ENCODE measurements around the gene CHKA. TPM values are rescaled to one million over a fixed set of nuclear protein-coding genes. Genes with fewer than 3 reads are reported as not detected.
A peak's percentile ranks its signal among the peaks of the same experiment; 100 is the strongest.

CHKA gene
- total RNA-seq, 8 experiments from 2014 or later: 13.3 to 41.6 (median 31.8) TPM

DNA sequence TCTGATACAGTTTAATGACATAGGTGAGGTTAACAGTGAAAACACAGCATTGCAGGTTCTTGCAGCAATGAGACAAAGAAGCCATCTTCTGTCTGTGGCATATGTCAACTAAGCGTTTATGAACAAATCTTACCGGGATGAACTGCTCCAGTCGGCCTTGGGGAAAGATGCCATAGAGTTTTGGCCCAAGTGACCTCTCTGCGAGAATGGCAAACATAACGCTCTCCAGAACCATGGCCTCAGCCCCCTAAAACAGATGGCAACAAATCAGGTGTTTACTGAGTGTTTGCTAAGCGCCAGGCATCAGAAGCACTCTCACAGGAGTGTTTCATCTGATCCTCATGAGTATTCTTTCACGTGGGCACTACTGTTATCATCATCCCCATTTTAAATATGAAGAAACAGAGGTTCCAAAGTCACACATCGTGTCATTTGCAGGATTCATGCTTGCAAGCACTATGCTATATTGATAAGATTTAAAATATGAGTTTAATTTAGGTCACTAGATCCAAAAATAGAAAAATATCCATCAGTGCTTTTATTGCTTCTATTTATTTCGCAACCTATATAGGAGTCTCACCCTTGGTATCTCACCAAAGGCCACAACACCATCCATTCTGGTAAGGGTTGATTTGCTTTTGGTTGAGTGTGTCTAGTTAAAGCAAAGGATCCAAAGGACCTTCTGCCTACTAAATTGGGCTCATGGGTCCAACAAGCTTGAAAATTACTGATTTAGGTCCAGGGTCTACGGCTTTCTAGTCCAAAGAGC is 46.4 kb downstream of the CHKA start:
- no peak overlapping the region for H3K4me3 ChIP-seq
- in situ Hi-C loops (cut with MboI; ENCODE audit: low pct_unique_long_range_greater_than_20kb in 2 of 9, low sequenced_read_pairs in 9 of 9, unreplicated experiment in 9 of 9): no loop called here
- no peak for ATAC-seq (replicated peaks in 6 of 8)
- no peaks in the 10 kb centered on the region for H3K4me1 ChIP-seq (replicated peaks in 1 of 2)
- no peak overlapping the region for H3K27ac ChIP-seq
- WGBS, 10 experiments: 77 to 100% (median 97%) methylated on average over 1 to 9 of the region's 10 CpGs; no CpG with 5 or more reads in 1 of the 10 experiments

DNA sequence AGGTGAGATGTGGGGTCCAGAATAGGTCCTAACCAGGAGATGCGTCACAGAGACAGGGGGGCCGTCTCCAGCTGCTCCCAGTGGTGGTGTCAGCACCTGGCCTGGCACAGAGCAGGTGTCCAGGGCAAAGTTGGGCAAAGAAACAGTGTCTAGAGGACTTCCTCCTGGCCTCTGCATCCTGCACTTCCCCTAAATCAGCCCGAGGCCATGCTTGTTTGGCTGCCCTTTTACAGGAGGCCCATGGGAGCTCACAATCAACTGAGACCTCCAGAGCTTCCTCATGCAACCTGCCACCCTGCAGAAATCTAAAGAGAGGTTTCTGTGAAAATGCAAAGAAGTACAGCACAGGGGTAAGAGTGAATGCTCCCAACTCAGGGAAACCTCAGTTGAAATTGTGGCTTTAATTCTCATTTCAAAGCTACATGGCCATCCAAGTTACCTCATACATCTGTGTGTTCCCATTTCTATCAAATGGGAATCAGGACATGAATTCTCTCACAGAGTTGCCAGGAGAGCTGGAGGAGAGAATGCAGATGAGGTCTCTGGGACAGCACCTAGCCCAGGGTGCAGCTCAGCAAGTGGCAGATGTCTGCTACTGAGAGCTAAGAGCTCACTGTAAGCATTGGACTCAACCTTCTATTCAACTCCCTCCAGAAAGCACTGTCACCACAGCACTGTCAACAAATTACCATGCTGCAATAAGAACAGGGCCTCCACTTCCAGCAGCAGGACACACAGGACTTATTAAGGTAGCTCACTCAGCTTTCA is 49.7 kb downstream of the CHKA start:
- no peak overlapping the region for H3K4me3 ChIP-seq
- no peak overlapping the region for H3K27ac ChIP-seq
- WGBS, 10 experiments: 93 to 100% (median 94%) methylated on average over 2 to 3 of the region's 3 CpGs; no CpG with 5 or more reads in 7 of the 10 experiments
- ATAC-seq (replicated peaks in 6 of 8): no peak
- in situ Hi-C loops (cut with MboI; ENCODE audit: low pct_unique_long_range_greater_than_20kb in 2 of 9, low sequenced_read_pairs in 9 of 9, unreplicated experiment in 9 of 9): no loop called here
- H3K4me1 ChIP-seq (replicated peaks in 1 of 2): no peaks in the 10 kb centered on the region

DNA sequence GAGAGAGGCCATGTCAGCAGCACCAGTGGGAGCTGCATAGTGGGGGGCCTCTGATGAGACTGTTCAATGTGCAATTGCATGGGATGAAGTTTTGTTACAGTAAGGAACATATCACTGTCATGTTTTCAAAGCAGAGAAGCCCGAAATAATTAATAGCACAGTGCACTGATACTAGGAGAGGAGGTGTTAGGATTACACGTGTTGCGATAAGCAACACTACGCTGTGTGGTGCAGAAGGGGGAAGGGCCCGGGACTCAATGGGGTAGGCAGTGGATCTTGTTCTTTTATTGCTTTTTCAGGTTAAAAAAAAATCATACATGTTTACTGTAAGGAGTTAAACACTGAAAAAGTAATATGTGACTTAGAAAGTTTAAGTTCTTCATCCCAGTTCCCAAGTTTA is 53.2 kb downstream of the CHKA start:
- no peak overlapping the region for H3K27ac ChIP-seq
- no peak overlapping the region for H3K4me3 ChIP-seq
- ATAC-seq (replicated peaks in 6 of 8): no peak
- in situ Hi-C loops (cut with MboI; ENCODE audit: low pct_unique_long_range_greater_than_20kb in 2 of 9, low sequenced_read_pairs in 9 of 9, unreplicated experiment in 9 of 9): no loop called here
- 65 to 100% (median 96%) methylated on average over 1 to 5 of the region's 5 CpGs; no CpG with 5 or more reads in 1 of the 10 experiments for WGBS, 10 experiments
- no peaks in the 10 kb centered on the region for H3K4me1 ChIP-seq (replicated peaks in 1 of 2)

DNA sequence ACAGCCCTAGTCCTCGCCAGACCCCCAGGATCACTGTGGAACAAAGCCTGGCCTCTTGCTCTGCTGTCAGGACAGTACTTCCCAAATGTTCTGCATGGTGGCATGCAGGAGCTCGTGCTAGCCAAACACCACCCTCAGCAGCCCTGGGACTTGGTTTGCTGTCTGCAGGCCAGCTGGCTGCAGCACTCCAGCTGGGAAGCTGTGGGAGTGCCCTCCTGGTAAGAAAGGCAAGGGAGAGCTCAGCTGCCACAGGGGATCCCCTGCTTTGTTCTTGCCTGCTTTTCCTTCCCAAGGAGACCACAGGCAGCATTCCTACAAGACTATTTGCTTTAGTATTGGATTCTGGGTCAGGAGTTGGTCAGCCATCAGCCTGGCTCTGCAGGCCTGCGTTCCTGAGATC is 54.4 kb downstream of the CHKA start:
- Histone ChIP-seq H3K4me1 (replicated peaks in 1 of 2) (no peaks in the 10 kb centered on the region), H3K4me3 (no peak overlapping the region), H3K27ac (no peak overlapping the region)
- WGBS, 10 experiments: 72 to 100% (median 94%) methylated on average over 1 to 2 of the region's 3 CpGs; no CpG with 5 or more reads in 5 of the 10 experiments
- in situ Hi-C loops (cut with MboI; ENCODE audit: low pct_unique_long_range_greater_than_20kb in 2 of 9, low sequenced_read_pairs in 9 of 9, unreplicated experiment in 9 of 9): no loop called here
- peak in 1 of 8 experiments; percentile 37 for ATAC-seq (replicated peaks in 6 of 8)

DNA sequence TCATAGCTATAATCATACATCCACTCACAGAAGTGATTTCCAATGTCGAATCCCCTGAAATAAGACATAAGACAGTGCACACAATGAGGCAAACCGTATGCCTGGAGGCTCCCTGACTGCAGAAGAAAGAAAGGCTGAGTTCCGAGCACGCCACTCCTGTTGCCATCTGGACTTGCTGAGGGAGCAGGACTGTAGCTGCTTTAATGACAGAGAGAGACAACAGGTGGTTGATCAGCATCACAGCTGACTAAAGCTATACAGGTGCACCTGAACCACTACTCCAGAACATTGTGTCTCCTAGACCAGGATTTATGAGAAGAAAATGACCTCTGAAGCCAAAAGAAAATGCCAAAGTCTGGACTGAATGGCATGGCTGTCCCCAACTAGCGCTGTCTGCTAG is 55.3 kb downstream of the CHKA start:
- no peak overlapping the region for H3K4me3 ChIP-seq
- in situ Hi-C loops (cut with MboI; ENCODE audit: low pct_unique_long_range_greater_than_20kb in 2 of 9, low sequenced_read_pairs in 9 of 9, unreplicated experiment in 9 of 9): no loop called here
- WGBS, 10 experiments: 80 to 100% (median 95%) methylated on average over 1 to 5 of the region's 5 CpGs; no CpG with 5 or more reads in 2 of the 10 experiments
- no peak for ATAC-seq (replicated peaks in 6 of 8)
- no peak overlapping the region for H3K27ac ChIP-seq
- H3K4me1 ChIP-seq (replicated peaks in 1 of 2): no peaks in the 10 kb centered on the region

DNA sequence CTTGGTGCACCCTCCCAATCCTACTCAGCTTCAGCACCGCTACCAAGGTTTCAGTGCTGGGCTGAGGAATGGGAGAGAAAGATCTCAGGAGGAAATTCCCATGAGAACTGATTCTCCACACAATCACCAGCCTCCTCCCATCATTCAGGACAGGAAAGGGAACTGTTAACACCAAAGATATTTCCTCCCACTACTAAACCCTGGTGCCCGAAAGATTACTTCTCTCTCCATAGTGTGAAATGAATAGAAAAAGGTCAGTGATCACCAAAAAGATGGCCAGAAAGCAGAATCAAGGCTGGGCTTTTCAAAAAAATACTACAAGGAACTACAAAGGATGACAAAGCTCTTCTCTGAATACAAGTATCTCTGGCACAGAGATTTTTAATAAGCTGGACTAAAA is 56.3 kb downstream of the CHKA start:
- no peaks in the 10 kb centered on the region for H3K4me1 ChIP-seq (replicated peaks in 1 of 2)
- no peak overlapping the region for H3K27ac ChIP-seq
- no peak for ATAC-seq (replicated peaks in 6 of 8)
- 88 to 100% (median 100%) methylated on average over 1 to 2 of the region's 2 CpGs; no CpG with 5 or more reads in 3 of the 10 experiments for WGBS, 10 experiments
- H3K4me3 ChIP-seq: no peak overlapping the region
- in situ Hi-C loops (cut with MboI; ENCODE audit: low pct_unique_long_range_greater_than_20kb in 2 of 9, low sequenced_read_pairs in 9 of 9, unreplicated experiment in 9 of 9): no loop called here

DNA sequence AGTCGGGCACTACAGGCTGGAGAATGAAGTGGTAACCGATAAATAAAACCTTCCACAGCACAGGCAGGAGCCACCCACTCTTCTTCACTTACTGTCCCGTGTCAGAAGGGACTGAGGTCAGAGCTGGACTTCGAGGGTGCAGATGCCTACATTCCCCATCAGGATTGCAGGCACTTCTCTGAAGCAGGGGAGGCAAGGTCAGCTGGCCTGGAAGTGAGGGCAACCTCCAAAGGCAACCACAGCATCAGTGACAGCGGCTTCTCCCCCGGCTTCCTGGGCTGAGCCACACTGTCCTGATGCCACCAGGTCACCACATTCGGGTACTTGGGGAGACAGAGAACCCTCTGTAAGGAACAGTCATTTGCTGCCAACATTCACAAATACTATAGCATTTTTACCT is 59.7 kb downstream of the CHKA start:
- Histone ChIP-seq H3K4me1 (replicated peaks in 1 of 2) (no peaks in the 10 kb centered on the region), H3K27ac (no peak overlapping the region), H3K4me3 (no peak overlapping the region)
- ATAC-seq (replicated peaks in 6 of 8): no peak
- WGBS, 10 experiments: 80 to 100% (median 94%) methylated on average over 1 to 5 of the region's 7 CpGs; no CpG with 5 or more reads in 3 of the 10 experiments
- in situ Hi-C loops (cut with MboI; ENCODE audit: low pct_unique_long_range_greater_than_20kb in 2 of 9, low sequenced_read_pairs in 9 of 9, unreplicated experiment in 9 of 9): no loop called here

DNA sequence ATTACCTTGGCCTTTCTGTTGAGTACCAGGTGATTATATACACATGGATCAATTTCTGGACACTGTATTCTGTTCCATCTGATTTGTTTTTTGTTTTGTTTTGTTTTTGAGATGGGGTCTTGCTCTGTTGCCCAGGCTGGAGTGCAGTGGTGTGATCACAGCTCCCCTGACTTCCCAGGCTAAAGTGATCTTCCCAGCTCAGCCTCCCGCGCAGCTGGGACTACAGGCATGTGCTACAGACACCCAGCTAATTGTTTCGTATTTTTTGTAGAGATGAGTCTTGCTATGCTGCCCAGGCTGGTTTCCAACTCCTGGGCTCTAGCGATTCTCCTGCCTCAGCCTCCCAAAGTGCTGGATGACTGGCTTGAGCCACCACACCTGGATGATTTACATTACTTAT is 63.4 kb downstream of the CHKA start:
- 83 to 100% (median 96%) methylated on average over 1 to 4 of the region's 4 CpGs for WGBS, 10 experiments
- ATAC-seq (replicated peaks in 6 of 8): no peak
- in situ Hi-C loops (cut with MboI; ENCODE audit: low pct_unique_long_range_greater_than_20kb in 2 of 9, low sequenced_read_pairs in 9 of 9, unreplicated experiment in 9 of 9): no loop called here
- Histone ChIP-seq H3K4me1 (replicated peaks in 1 of 2) (peaks cover 11 to 15% of the 10 kb centered on the region in 2 donors), H3K4me3 (no peak overlapping the region), H3K27ac (no peak overlapping the region)

DNA sequence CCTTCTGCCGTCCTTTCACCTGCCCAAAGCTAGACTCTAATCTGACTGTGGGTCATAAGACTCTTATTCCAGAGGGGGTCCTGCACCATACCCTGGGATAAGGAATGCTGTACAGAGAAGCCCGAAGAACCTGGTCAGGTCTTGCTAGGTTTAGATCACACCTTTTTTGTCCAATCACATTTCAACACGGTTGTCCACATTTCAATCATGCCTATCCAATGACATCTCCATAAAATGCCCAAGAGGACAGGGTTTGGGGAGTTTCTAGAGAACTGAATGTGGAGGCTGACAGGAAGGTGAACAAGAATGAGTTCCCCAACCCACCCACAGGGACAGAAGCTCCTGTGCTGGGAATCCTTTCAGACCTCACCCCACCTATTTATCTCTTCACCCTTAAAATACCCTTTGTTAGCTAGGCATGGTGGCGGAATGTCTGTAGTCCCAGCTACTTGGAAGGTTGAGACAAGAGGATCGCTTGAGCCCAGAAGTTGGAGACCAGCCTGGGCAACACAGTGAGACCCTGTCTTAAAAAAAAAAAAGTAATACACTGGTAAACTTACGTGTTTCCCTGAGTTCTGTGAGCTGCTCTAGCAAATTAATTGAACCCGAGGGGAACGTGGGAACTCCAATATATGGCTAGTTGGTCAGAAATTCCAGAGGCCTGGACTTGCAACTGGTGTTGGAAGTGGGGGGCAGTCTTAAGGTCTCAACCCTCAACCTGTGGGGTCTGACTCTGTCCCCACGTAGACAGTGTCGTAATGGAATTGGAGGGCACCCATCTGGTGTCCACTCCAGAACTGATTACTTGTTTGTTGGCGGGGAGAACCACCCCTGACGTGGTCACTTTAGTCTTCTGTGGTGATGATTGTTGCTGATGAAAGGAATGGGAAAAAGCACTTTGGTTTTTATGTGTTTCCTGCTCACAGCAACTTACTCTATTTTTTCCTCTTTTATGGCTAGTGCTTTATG is 64.6 kb downstream of the CHKA start:
- Histone ChIP-seq H3K4me1 (replicated peaks in 1 of 2) (peaks cover 20 to 22% of the 10 kb centered on the region in 2 donors), H3K4me3 (no peak overlapping the region), H3K27ac (no peak overlapping the region)
- ATAC-seq (replicated peaks in 6 of 8): no peak
- in situ Hi-C loops (cut with MboI; ENCODE audit: low pct_unique_long_range_greater_than_20kb in 2 of 9, low sequenced_read_pairs in 9 of 9, unreplicated experiment in 9 of 9): no loop called here
- WGBS, 10 experiments: 89 to 100% (median 96%) methylated on average over 1 to 8 of the region's 12 CpGs; no CpG with 5 or more reads in 2 of the 10 experiments

DNA sequence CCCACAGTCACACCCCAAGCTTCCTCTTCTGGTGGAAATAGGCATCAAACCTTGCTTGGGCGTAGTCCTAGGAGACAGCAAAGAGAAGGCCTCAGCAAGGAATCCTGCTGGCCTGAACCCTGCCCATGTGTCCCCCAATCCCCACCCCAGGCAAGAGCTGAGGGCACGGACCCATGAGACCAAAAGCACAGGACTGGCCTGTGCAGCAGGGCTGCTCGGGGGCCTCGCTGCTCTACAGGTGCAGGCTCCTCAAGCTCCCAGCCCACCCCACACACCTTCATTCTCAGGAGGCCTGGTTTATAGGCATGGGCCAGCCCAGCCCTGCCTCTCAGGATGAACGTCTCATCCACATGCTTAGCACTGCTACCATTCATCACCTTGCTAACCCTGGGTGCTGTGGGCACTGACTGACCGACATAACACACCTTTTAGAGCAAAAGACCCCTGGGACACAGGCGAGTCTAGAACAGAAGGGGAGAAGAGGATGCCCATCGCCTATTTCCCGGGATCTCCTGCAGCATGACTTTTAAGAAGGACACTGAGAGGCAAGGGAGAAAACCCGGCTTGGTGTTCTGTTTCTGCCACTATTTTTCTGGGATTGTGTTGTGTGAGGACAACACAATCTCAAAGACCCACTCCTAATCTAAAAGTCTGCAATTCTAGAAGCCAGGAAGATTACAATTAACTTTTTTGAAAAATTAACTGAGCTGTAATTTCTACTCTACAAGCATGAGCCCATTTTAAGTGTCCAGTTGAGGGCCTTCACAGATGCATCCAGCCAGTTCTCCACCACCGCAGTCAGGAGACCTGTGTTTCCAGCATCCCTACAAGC is 67.0 kb downstream of the CHKA start:
- Histone ChIP-seq H3K4me1 (replicated peaks in 1 of 2) (peaks cover 22 to 24% of the 10 kb centered on the region in 2 donors), H3K4me3 (no peak overlapping the region), H3K27ac (peak overlapping the region; percentile 68 to 70)
- in situ Hi-C loops (cut with MboI; ENCODE audit: low pct_unique_long_range_greater_than_20kb in 2 of 9, low sequenced_read_pairs in 9 of 9, unreplicated experiment in 9 of 9): no loop called here
- 33 to 100% (median 86%) methylated on average over 1 to 4 of the region's 11 CpGs; no CpG with 5 or more reads in 3 of the 10 experiments for WGBS, 10 experiments
- ATAC-seq (replicated peaks in 6 of 8): no peak

DNA sequence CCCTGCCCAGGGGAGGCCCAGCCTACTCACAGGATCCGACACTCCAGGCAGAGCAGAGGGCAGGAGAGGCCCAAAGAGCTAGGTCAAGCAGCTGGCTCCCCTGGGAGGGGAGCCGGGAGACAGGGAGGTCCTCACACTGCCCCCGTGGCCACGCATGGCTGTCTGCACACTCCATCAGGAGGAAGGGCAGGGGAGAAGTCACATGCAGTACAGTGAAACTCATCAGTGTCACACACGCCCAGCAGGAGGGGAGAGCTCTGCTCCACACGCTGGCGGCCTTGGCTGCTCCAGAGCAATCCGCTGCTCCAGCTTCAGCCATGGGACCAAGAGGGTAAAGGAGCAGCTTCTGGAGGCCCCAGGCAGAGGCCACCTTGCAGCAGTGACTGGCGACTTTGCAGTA is 68.1 kb downstream of the CHKA start:
- 0 to 87% (median 70%) methylated on average over 1 to 3 of the region's 9 CpGs; no CpG with 5 or more reads in 5 of the 10 experiments for whole genome bisulfite sequencing, 10 experiments
- Histone ChIP-seq H3K4me1 (replicated peaks in 1 of 2) (peaks cover 22 to 24% of the 10 kb centered on the region in 2 donors), H3K27ac (peak overlapping the region; percentile 68 to 70), H3K4me3 (no peak overlapping the region)
- in situ Hi-C loops (cut with MboI; ENCODE audit: low pct_unique_long_range_greater_than_20kb in 2 of 9, low sequenced_read_pairs in 9 of 9, unreplicated experiment in 9 of 9): no loop called here
- ATAC-seq (replicated peaks in 6 of 8): peak in 7 of 8 experiments; percentile 12 to 95 (median 93)

Data from motor neuron (in vitro differentiated cells).